Endothelial cell of umbilical vein (primary cell): ENCODE measurements around the gene TMEM270. TPM values are rescaled to one million over a fixed set of nuclear protein-coding genes. Genes with fewer than 3 reads are reported as not detected.

Source experiments
- BruUV-seq: library from RNA; stranded (reverse); fragments of 400-500 nt; replicated peaks from 2 replicates; lab custom pipeline; 2021; lab: Mats Ljungman, UMichigan
- CTCF ChIA-PET: fragments of 300-600, 350-600 bp; sonication (Branson Sonifier 250); formaldehyde crosslinking; loops from one replicate; lab custom pipeline; 2021; ENCODE audit warnings: antibody characterized with exemption, inconsistent platforms; lab: Charles Lee
- POLR2A ChIA-PET: fragments of 300-600, 350-600 bp; sonication (Branson Sonifier 250); formaldehyde crosslinking; loops from one replicate; lab custom pipeline; 2021; ENCODE audit warnings: antibody characterized with exemption, inconsistent platforms; lab: Charles Lee
- DNase-seq: peaks from one replicate; pipeline ENCODE4 v3.0.0-alpha.2; 2011; ENCODE audit warnings: low read depth, low spot score
- FAIRE-seq: peaks from 2 replicates; lab custom pipeline; 2011; peaks lifted over from hg19 to GRCh38; lab: Jason Lieb, UNC
- H2AFZ ChIP-seq: 2 replicates; pipeline ENCODE4 v1.6.0; 2012; ENCODE audit warnings: low read depth, low read length, control low read depth, inconsistent platforms
- H3K27ac ChIP-seq: 2 replicates; pipeline ENCODE4 v1.5.1; 2011; ENCODE audit warnings: low read depth, mild to moderate bottlenecking, control low read depth, low read length, moderate library complexity; ENCODE audit not compliant: insufficient read depth
- H3K27me3 ChIP-seq, 2 experiments: 2 replicates each; pipeline versions ENCODE4 v1.6.0 to v1.6.1; 2011; ENCODE audit warnings: low read length in 2 of 2, mixed read lengths in 1 of 2; ENCODE audit not compliant: control insufficient read depth in 2 of 2, insufficient read depth in 2 of 2
- H3K36me3 ChIP-seq, 2 experiments: 2 replicates in 1 of 2; 3 replicates in 1 of 2; pipeline ENCODE4 v1.5.1; 2011; ENCODE audit warnings: low read length in 2 of 2, mild to moderate bottlenecking in 1 of 2, moderate library complexity in 1 of 2; ENCODE audit not compliant: control insufficient read depth in 2 of 2, insufficient read depth in 2 of 2; ENCODE audit errors: extremely low read depth in 1 of 2
- H3K4me1 ChIP-seq: 3 replicates; pipeline ENCODE4 v1.5.1; 2011; ENCODE audit warnings: mild to moderate bottlenecking, low read length; ENCODE audit not compliant: control insufficient read depth, insufficient read depth; ENCODE audit errors: extremely low read depth
- H3K4me2 ChIP-seq: 2 replicates; pipeline ENCODE4 v1.6.1; 2011; ENCODE audit warnings: low read length, control low read depth, mixed read lengths; ENCODE audit not compliant: insufficient read depth
- H3K4me3 ChIP-seq, 3 experiments: fragments of 200-600 bp in 1 of 3; sonication (generic), shearing (Covaris generic) in 1 of 3; replicated peaks in 1 of 3; 2 replicates each; pipeline ENCODE4 v1.5.1; 2011 to 2016; ENCODE audit warnings: control low read depth in 3 of 3, low read length in 3 of 3, mild to moderate bottlenecking in 2 of 3, inconsistent platforms in 1 of 3, low read depth in 1 of 3, moderate library complexity in 1 of 3; ENCODE audit not compliant: insufficient read depth in 1 of 3
- H3K79me2 ChIP-seq: 2 replicates; pipeline ENCODE4 v1.6.0; 2012; ENCODE audit warnings: low read length, inconsistent platforms; ENCODE audit not compliant: control insufficient read depth, insufficient read depth
- H3K9ac ChIP-seq: replicated peaks from 2 replicates; pipeline ENCODE3; 2011; ENCODE audit warnings: low read length, control low read depth; ENCODE audit not compliant: insufficient read depth; ENCODE audit errors: extremely low read depth
- H3K9me1 ChIP-seq: replicated peaks from 3 replicates; pipeline ENCODE4 v1.6.0; 2011; ENCODE audit warnings: mild to moderate bottlenecking, low read length; ENCODE audit not compliant: control insufficient read depth, insufficient read depth; ENCODE audit errors: extremely low read depth
- H3K9me3 ChIP-seq: replicated peaks from 2 replicates; pipeline ENCODE4 v1.5.1; 2012; ENCODE audit warnings: low read length, inconsistent platforms; ENCODE audit not compliant: control insufficient read depth, insufficient read depth
- H4K20me1 ChIP-seq: replicated peaks from 2 replicates; pipeline ENCODE3; 2011; ENCODE audit warnings: mild to moderate bottlenecking, low read length; ENCODE audit not compliant: control insufficient read depth, insufficient read depth; ENCODE audit errors: extremely low read depth
- CTCF ChIP-seq, 2 donors: IDR thresholded peaks; 1 replicate in 1 of 2; 2 replicates in 1 of 2; pipeline ENCODE4 v1.5.1; 2011; ENCODE audit warnings: low read length in 2 of 2, mild to moderate bottlenecking in 2 of 2, moderate library complexity in 2 of 2, control low read depth in 1 of 2, inconsistent platforms in 1 of 2, low read depth in 1 of 2; ENCODE audit not compliant: insufficient read depth in 1 of 2; ENCODE audit errors: extremely low read depth in 1 of 2
- EZH2 ChIP-seq: IDR thresholded peaks from 2 replicates; pipeline ENCODE4 v1.6.1; 2012; ENCODE audit warnings: borderline replicate concordance, low read depth, mild to moderate bottlenecking, moderate library complexity, low read length, inconsistent platforms; ENCODE audit not compliant: severe bottlenecking
- FOS ChIP-seq: IDR thresholded peaks from 2 replicates; pipeline ENCODE4 v1.6.1; 2011; ENCODE audit warnings: mild to moderate bottlenecking, low read length, moderate library complexity, borderline replicate concordance; ENCODE audit not compliant: insufficient read depth
- GATA2 ChIP-seq: IDR thresholded peaks from 2 replicates; pipeline ENCODE4 v1.7.0; 2011; ENCODE audit warnings: low read depth, mild to moderate bottlenecking, moderate library complexity, mixed read lengths, low read length; ENCODE audit not compliant: insufficient read length, insufficient read depth
- JUN ChIP-seq: IDR thresholded peaks from 2 replicates; pipeline ENCODE4 v1.6.1; 2011; ENCODE audit warnings: borderline replicate concordance, low read depth; ENCODE audit not compliant: insufficient read length, insufficient read depth
- MAX ChIP-seq: IDR thresholded peaks from 2 replicates; pipeline ENCODE4 v1.6.1; 2011; ENCODE audit not compliant: insufficient read depth, insufficient read length
- MYC ChIP-seq: IDR thresholded peaks from one replicate; pipeline ENCODE4 v1.6.1; 2011; ENCODE audit warnings: mild to moderate bottlenecking, low read depth, low read length
- POLR2A ChIP-seq: IDR thresholded peaks from 2 replicates; pipeline ENCODE4 v1.6.1; 2012; ENCODE audit warnings: low read depth, mild to moderate bottlenecking, control low read depth, low read length
- POLR2AphosphoS5 ChIP-seq: IDR thresholded peaks from 2 replicates; pipeline ENCODE4 v1.6.1; 2012; ENCODE audit warnings: low read depth, mild to moderate bottlenecking, control low read depth, low read length, moderate library complexity; ENCODE audit not compliant: insufficient read depth
- dilution Hi-C: fragments of 300-500 bp; cut with MboI; formaldehyde crosslinking; loops from one replicate; pipeline ENCODE4 v1.15.0; 2019; ENCODE audit warnings: low sequenced_read_pairs; ENCODE audit not compliant: extremely low pct_ligation_motif_present
- intact Hi-C: fragments of 100-400 bp; cut with micrococcal nuclease; formaldehyde crosslinking; loops from one replicate; pipeline ENCODE4 v1.10.0; 2022
- polyA plus RNA-seq, 4 experiments: library from polyadenylated mRNA; depleted of rRNA in 3 of 4; stranded (reverse) in 3 of 4; unstranded in 1 of 4; fragments of >200 nt; gene quantifications; 2 replicates each; pipeline versions ENCODE4 v1.2.1 to v1.2.3, GENCODE V29; 2011 to 2012; ENCODE audit warnings: missing spikeins in 1 of 4
- total RNA-seq: library from RNA; stranded (reverse); gene quantifications from 2 replicates; pipeline ENCODE4 v1.2.3, GENCODE V29; 2021

Gene TMEM270
- total and polyA plus RNA-seq, 2 donors (not counting 3 experiments of a cell fraction or from before 2014, with no cell fraction given) = not detected

GRCh38 chr7:73900286-73900685 is 39.3 kb downstream of the TMEM270 start:
- no peak overlapping the region for H3K9ac ChIP-seq
- intact Hi-C loops = no loop called here
- no peaks in the 10 kb centered on the region for H3K36me3 ChIP-seq
- H3K27ac ChIP-seq = no peak overlapping the region
- ChIA-PET CTCF (interaction anchor here (1.0 to 2.1 kb wide), 3 partner anchors 14 to 126 kb away, joined by 3 to 10 read pairs (median 6); no protein-coding TSS in a partner anchor), POLR2A (no interaction called here)
- no peak for TF ChIP-seq POLR2A
- TF ChIP-seq MAX = no peak
- TF ChIP-seq POLR2AphosphoS5 = no peak
- no peak for TF ChIP-seq FOS
- TF ChIP-seq JUN = no peak
- TF ChIP-seq CTCF (IDR thresholded peaks at IDR 0.05; ENCODE audit: extremely low read depth in 1 of 2, insufficient read depth in 1 of 2, low read depth in 1 of 2, low read length in 2 of 2) = no peak
- TF ChIP-seq GATA2 = no peak
- TF ChIP-seq EZH2 = no peak
- no peak for TF ChIP-seq MYC
- H3K4me1 ChIP-seq = no peaks in the 10 kb centered on the region
- H3K4me2 ChIP-seq = no peak overlapping the region
- BruUV-seq = no TSS peak
- no peaks in the 10 kb centered on the region for H3K79me2 ChIP-seq
- FAIRE-seq (no peak), DNase-seq (no peak)
- no peak overlapping the region for H2AFZ ChIP-seq
- no peaks in the 10 kb centered on the region for H4K20me1 ChIP-seq
- no peak overlapping the region for H3K4me3 ChIP-seq
- dilution Hi-C loops = no loop called here
- H3K9me1 ChIP-seq = no peaks in the 10 kb centered on the region
- no peaks in the 10 kb centered on the region for H3K27me3 ChIP-seq
- H3K9me3 ChIP-seq = no peaks in the 10 kb centered on the region
